Peyer's patch (tissue), 4 donors: ENCODE results near the gene SF3B5.

ENCODE experiments used
- CTCF ChIP-seq, 6 experiments: fragments of 450-650 bp in 4 of 6; fragments of 200-600 bp in 2 of 6; sonication (generic) in 1 of 6; IDR thresholded peaks; one replicate each; pipeline ENCODE4 v1.5.1; 2017 to 2019; ENCODE audit warnings: antibody characterized with exemption in 6 of 6, mild to moderate bottlenecking in 3 of 6, moderate library complexity in 1 of 6
- POLR2A ChIP-seq, 2 donors: fragments of 450-650 bp; IDR thresholded peaks; one replicate each; pipeline ENCODE4 v1.5.1; 2017; ENCODE audit warnings: antibody characterized with exemption in 2 of 2, mild to moderate bottlenecking in 2 of 2, moderate library complexity in 2 of 2

GRCh38 chr6:144133225-144133821 is 38.0 kb upstream of the SF3B5 start:
- TF ChIP-seq POLR2A (IDR thresholded peaks at IDR 0.05) (no peak), CTCF (IDR thresholded peaks at IDR 0.05) (no peak)
